NOMO-1 treated with dmso at 0.1 percent for 144 hours (cell line): ENCODE results near the gene AUH.

Experiments used
- DNase-seq: peaks from one replicate; lab custom pipeline; 2025; ENCODE audit not compliant: unreplicated experiment; lab: John Stamatoyannopoulos, UW

AUH gene

GRCh38 chr9:91298311-91298710, 63.4 kb downstream of the AUH start:
- DNase-seq: no peak

- no peak for DNase-seq
These were observed 64.4 kb downstream of the AUH start for GRCh38 chr9:91297306-91297705.

GRCh38 chr9:91296354-91296753, 65.4 kb downstream of the AUH start:
- no peak for DNase-seq

- no peak for DNase-seq
These were observed 66.4 kb downstream of the AUH start for GRCh38 chr9:91295357-91295756.

GRCh38 chr9:91291866-91292265, 69.9 kb downstream of the AUH start:
- DNase-seq: no peak

- no peak for DNase-seq
These were observed 72.5 kb downstream of the AUH start for GRCh38 chr9:91289244-91289643.

- DNase-seq: no peak
These were observed 75.9 kb downstream of the AUH start for GRCh38 chr9:91285729-91286353.

- no peak for DNase-seq
These were observed 79.4 kb downstream of the AUH start for GRCh38 chr9:91282292-91282691.

GRCh38 chr9:91279296-91280204, 82.2 kb downstream of the AUH start:
- no peak for DNase-seq

- DNase-seq: no peak
These were observed 85.2 kb downstream of the AUH start for GRCh38 chr9:91276513-91276912.

GRCh38 chr9:91275655-91276054, 86.1 kb downstream of the AUH start:
- no peak for DNase-seq

GRCh38 chr9:91274949-91275492, 86.7 kb downstream of the AUH start:
- no peak for DNase-seq

- no peak for DNase-seq
These were observed 87.7 kb downstream of the AUH start for GRCh38 chr9:91273853-91274552.

- DNase-seq: no peak
These were observed 90.6 kb downstream of the AUH start for GRCh38 chr9:91271156-91271555.

GRCh38 chr9:91269907-91270491, 91.7 kb downstream of the AUH start:
- no peak for DNase-seq

GRCh38 chr9:91266448-91266847, 95.3 kb downstream of the AUH start:
- no peak for DNase-seq

- no peak for DNase-seq
These were observed 96.2 kb downstream of the AUH start for GRCh38 chr9:91265514-91265913.

- no peak for DNase-seq
These were observed 100.3 kb downstream of the AUH start for GRCh38 chr9:91261417-91261816.

- DNase-seq: no peak
These were observed 102.6 kb downstream of the AUH start for GRCh38 chr9:91259162-91259561.

- no peak for DNase-seq
These were observed 103.3 kb downstream of the AUH start for GRCh38 chr9:91258451-91258850.

- DNase-seq: no peak
These were observed 105.5 kb downstream of the AUH start for GRCh38 chr9:91256235-91256634.
